GF-D8 (cell line): Measurements from ENCODE around the gene NT5C.

Experiments
- DNase-seq: peaks from one replicate; lab custom pipeline; 2025; lab: John Stamatoyannopoulos, UW

NT5C gene

DNA sequence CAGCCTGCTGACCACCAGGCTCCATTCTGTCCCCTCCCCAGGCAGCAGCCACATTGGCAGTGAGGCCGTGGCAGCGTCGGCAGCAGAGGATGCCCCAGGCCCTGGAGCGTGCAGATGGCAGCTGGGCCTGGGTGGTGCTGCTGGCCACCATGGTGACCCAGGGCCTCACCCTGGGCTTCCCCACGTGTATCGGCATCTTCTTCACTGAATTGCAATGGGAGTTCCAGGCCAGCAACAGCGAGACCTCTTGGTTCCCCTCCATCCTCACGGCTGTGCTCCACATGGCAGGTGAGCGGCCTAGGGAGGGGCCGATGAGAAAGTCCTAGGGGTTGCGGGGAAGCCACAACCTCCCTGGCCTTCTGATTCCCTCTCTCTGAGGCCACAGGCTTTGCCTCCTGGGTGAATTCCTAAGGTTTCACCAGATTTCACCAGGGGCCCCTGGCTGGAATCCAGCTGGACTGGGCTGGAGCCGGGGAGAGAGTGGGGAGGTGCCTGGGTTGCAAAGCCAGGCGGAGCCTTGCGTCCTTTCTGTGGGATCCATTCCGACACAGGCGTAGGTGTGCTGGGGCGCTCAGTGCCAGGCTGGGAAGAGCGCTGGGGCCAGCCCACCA lies 37.9 kb downstream of the NT5C start:
- DNase-seq, result no peak

- no peak for DNase-seq
Measured at GRCh38 chr17:75091855-75092327, 39.7 kb downstream of the NT5C start.

DNA sequence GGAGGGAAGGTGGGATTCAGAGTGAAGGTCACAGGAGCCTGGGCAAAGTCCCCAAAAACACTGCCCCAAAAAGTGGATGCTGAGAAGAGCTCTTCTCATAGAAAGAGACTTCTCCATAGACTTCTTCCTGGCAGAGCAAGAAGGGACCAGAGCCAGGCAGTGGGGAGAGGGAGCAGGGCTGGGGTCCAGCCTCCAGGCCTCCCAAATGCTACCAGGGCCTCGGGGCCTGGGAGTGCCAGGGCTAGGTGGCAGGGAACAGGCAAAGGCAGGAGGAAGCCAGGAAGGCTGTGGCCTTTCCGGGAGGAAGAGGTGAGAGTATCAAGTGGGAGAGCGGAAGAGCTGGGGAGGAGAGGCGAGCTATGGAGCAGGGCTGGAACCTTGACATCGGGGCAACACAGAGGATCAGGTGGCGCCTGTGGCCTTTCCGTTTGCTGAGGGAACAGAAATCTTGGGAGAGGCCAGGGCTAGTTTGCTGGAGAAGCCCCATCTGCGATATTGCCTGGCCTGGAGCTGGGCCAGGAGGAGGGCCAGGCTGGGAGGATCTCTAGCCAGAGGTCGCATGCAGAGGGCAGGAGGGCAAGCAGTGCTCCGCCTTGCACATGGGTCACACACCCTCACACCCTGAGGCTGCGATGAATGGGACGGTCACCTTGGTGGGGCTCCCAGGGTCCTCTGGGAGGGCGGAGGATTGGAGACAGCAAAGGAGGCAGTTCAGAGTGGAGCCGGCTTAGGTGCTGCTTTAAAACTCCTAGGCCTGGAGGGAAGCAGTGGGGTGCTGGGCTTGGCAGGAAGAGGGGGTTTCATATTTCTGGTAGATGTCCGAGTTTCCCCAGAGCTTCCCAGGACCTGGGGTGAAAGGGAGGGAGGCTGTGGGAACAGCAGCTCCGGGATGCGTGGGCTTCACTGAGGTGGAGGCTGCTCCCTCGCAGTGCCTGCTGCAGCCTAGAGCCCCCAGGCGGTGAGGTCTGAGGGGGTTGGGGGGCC lies 40.4 kb downstream of the NT5C start:
- no peak for DNase-seq

GRCh38 chr17:75088465-75089417 lies 42.8 kb downstream of the NT5C start:
- DNase-seq, result no peak

GRCh38 chr17:75087558-75088453 lies 43.7 kb downstream of the NT5C start, which contains the start of gene SLC16A5:
SLC16A5 (plus strand) TSS chr17:75087954; CDS start chr17:75093637, 5,683 bp downstream.
- DNase-seq, result peak; percentile 82

GRCh38 chr17:75087182-75087557 lies 44.4 kb downstream of the NT5C start:
- no peak for DNase-seq

- no peak for DNase-seq
Measured at GRCh38 chr17:75086496-75087181, 44.9 kb downstream of the NT5C start.

DNA sequence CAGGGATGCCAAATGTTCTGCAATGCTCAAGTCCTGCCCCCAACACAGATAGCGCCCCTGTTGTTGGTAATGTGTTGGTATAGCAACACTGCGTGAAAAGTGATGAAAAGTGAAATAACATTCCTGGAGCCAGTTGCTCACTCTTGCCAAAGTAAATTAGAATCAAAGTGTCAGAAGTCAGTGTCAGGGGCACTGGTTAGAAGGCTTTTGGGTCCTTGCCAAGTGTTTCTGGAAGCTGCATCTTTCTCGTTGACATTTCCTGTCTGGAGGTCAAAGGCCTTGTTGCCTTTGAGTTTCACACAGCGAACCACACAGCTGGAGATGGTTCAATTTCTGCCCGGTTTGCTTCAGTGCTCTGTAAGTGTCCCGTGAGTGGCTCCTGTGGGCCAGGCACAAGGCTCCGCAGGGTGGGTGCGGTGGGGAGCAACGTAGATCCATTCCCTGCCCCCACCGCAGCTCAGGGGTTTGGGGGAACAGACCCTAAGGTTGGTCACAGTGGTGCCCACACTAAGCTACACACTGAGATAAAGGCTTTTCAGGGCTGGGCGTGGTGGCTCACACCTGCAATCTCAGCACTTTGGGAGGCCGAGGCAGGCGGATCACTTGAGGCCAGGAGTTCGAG lies 47.4 kb downstream of the NT5C start:
- DNase-seq, result no peak

- DNase-seq, result no peak
Measured at GRCh38 chr17:75082683-75083082, 48.9 kb downstream of the NT5C start.

GRCh38 chr17:75081611-75082540 lies 49.7 kb downstream of the NT5C start:
- no peak for DNase-seq
